Hepatocyte (in vitro differentiated cells): ENCODE measurements around the gene PCDHGA10. TPM values are rescaled to one million over a fixed set of nuclear protein-coding genes. Genes with fewer than 3 reads are reported as not detected.

ENCODE experiments used
- DNase-seq: peaks from one replicate; pipeline ENCODE4 v3.0.0-alpha.2; 2016; ENCODE audit warnings: low spot score
- H2AFZ ChIP-seq: fragments of 200-600 bp; sonication (generic); 2 replicates; pipeline ENCODE4 v1.6.0; 2016; ENCODE audit warnings: antibody characterized with exemption, mild to moderate bottlenecking
- H3K27ac ChIP-seq: fragments of 200-600 bp; sonication (generic); 2 replicates; pipeline ENCODE4 v1.5.1; 2016; ENCODE audit warnings: mild to moderate bottlenecking
- H3K27me3 ChIP-seq: fragments of 200-600 bp; sonication (generic); 2 replicates; pipeline ENCODE4 v1.6.1; 2016
- H3K36me3 ChIP-seq: fragments of 200-600 bp; sonication (generic); replicated peaks from 2 replicates; pipeline ENCODE4 v1.5.1; 2016; ENCODE audit warnings: low read depth; ENCODE audit not compliant: insufficient read depth
- H3K4me1 ChIP-seq: fragments of 200-600 bp; sonication (generic); 2 replicates; pipeline ENCODE4 v1.5.1; 2016; ENCODE audit warnings: mild to moderate bottlenecking, moderate library complexity; ENCODE audit not compliant: insufficient read depth
- H3K4me2 ChIP-seq: fragments of 200-600 bp; sonication (generic); 2 replicates; pipeline ENCODE4 v1.6.0; 2016
- H3K4me3 ChIP-seq: fragments of 200-600 bp; sonication (generic); 2 replicates; pipeline ENCODE4 v1.5.1; 2016; ENCODE audit warnings: mild to moderate bottlenecking
- H3K79me2 ChIP-seq: fragments of 200-600 bp; sonication (generic); 2 replicates; pipeline ENCODE4 v1.6.0; 2017; ENCODE audit warnings: mild to moderate bottlenecking
- H3K9me2 ChIP-seq: fragments of 200-600 bp; sonication (generic); replicated peaks from 2 replicates; pipeline ENCODE4 v1.6.0; 2017; ENCODE audit warnings: mild to moderate bottlenecking; ENCODE audit not compliant: insufficient read depth
- H3K9me3 ChIP-seq: fragments of 200-600 bp; sonication (generic); 2 replicates; pipeline ENCODE4 v1.5.1; 2016; ENCODE audit warnings: low read depth, mild to moderate bottlenecking
- H4K20me1 ChIP-seq: fragments of 200-600 bp; sonication (generic); 2 replicates; pipeline ENCODE4 v1.6.0; 2016; ENCODE audit warnings: mild to moderate bottlenecking; ENCODE audit not compliant: insufficient read depth, poor library complexity, severe bottlenecking
- CTCF ChIP-seq: fragments of 200-600 bp; sonication (generic); IDR thresholded peaks from 2 replicates; pipeline ENCODE4 v1.5.1; 2016; ENCODE audit warnings: antibody characterized with exemption, mild to moderate bottlenecking; ENCODE audit not compliant: poor library complexity
- EZH2 ChIP-seq: fragments of 200-600 bp; sonication (generic); IDR thresholded peaks from 2 replicates; pipeline ENCODE4 v1.6.1; 2016; ENCODE audit warnings: antibody characterized with exemption, mild to moderate bottlenecking, borderline replicate concordance
- EZH2phosphoT487 ChIP-seq: fragments of 200-600 bp; sonication (generic); IDR thresholded peaks from one replicate; pipeline ENCODE4 v1.6.1; 2018; ENCODE audit warnings: antibody characterized with exemption, mild to moderate bottlenecking, low read depth, moderate library complexity; ENCODE audit not compliant: unreplicated experiment, severe bottlenecking
- WGBS: methylation state at CpG from one replicate; pipeline ENCODE4 v1.1.6; 2016; ENCODE audit warnings: low lambda C conversion rate; ENCODE audit errors: missing lambda C conversion rate; 5-methylcytosine and 5-hydroxymethylcytosine counted together
- polyA plus RNA-seq: library from polyadenylated mRNA; unstranded; fragments of >200 nt; fragmentation: Nextera tagmentation; extraction: Ambion mirVana; gene quantifications from 2 replicates; pipeline ENCODE4 v1.2.1, GENCODE V29; 2016
- total RNA-seq: library from RNA; depleted of rRNA; stranded (reverse); fragments of >200 nt; gene quantifications from 2 replicates; pipeline ENCODE4 v1.2.3, GENCODE V29; 2014

The PCDHGA10 gene
- total and polyA plus RNA-seq, 2 experiments from 2014 or later: 3.0 to 6.7 TPM

- Histone ChIP-seq H3K4me2 (no peak overlapping the region), H4K20me1 (no peaks in the 10 kb centered on the region), H2AFZ (no peak overlapping the region), H3K9me3 (peaks cover 45% of the 10 kb centered on the region), H3K27me3 (no peaks in the 10 kb centered on the region), H3K9me2 (no peaks in the 10 kb centered on the region), H3K36me3 (peaks cover 5% of the 10 kb centered on the region), H3K4me1 (no peaks in the 10 kb centered on the region), H3K27ac (no peak overlapping the region), H3K79me2 (peaks cover 12% of the 10 kb centered on the region), H3K4me3 (no peak overlapping the region)
- TF ChIP-seq EZH2 (no peak), EZH2phosphoT487 (no peak), CTCF (no peak)
- 93% methylated on average over 2 of the region's 2 CpGs for WGBS
- DNase-seq: no peak
Measured at GRCh38 chr5:141434006-141434405, 21.2 kb downstream of the PCDHGA10 start.

GRCh38 chr5:141437221-141437620 lies 24.4 kb downstream of the PCDHGA10 start:
- no peak overlapping the region for H3K4me2 ChIP-seq
- 98% methylated on average over 2 of the region's 2 CpGs for WGBS
- peaks cover 14% of the 10 kb centered on the region for H3K9me3 ChIP-seq

GRCh38 chr5:141439411-141440141 lies 26.8 kb downstream of the PCDHGA10 start:
- H3K36me3 ChIP-seq: no peaks in the 10 kb centered on the region

More at GRCh38 chr5:141437221-141437620, 24.4 kb downstream of the PCDHGA10 start:
- no peak for DNase-seq
- Histone ChIP-seq H3K9me2 (no peaks in the 10 kb centered on the region), H3K27ac (no peak overlapping the region), H3K79me2 (peaks cover 6% of the 10 kb centered on the region), H2AFZ (no peak overlapping the region), H3K27me3 (no peaks in the 10 kb centered on the region), H3K4me3 (no peak overlapping the region), H4K20me1 (no peaks in the 10 kb centered on the region), H3K36me3 (no peaks in the 10 kb centered on the region), H3K4me1 (no peaks in the 10 kb centered on the region)
- TF ChIP-seq CTCF: no peak

GRCh38 chr5:141440341-141440740 lies 27.6 kb downstream of the PCDHGA10 start:
- peaks cover 7% of the 10 kb centered on the region for H3K9me3 ChIP-seq
- no peak overlapping the region for H3K4me3 ChIP-seq
- WGBS: 100% methylated on average over 9 of the region's 9 CpGs
- H4K20me1 ChIP-seq: no peaks in the 10 kb centered on the region
- DNase-seq: no peak
- H3K36me3 ChIP-seq: no peaks in the 10 kb centered on the region
- no peaks in the 10 kb centered on the region for H3K27me3 ChIP-seq
- H3K79me2 ChIP-seq: peaks cover 6% of the 10 kb centered on the region
- no peaks in the 10 kb centered on the region for H3K4me1 ChIP-seq
- H3K4me2 ChIP-seq: no peak overlapping the region
- TF ChIP-seq CTCF (no peak), EZH2 (no peak), EZH2phosphoT487 (no peak)
- no peaks in the 10 kb centered on the region for H3K9me2 ChIP-seq
- H3K27ac ChIP-seq: no peak overlapping the region
- H2AFZ ChIP-seq: no peak overlapping the region

More at GRCh38 chr5:141439411-141440141, 26.8 kb downstream of the PCDHGA10 start:
- H3K4me1 ChIP-seq: no peaks in the 10 kb centered on the region
- WGBS: 91% methylated on average over 10 of the region's 10 CpGs
- H3K79me2 ChIP-seq: peaks cover 3% of the 10 kb centered on the region
- H3K27ac ChIP-seq: no peak overlapping the region
- no peaks in the 10 kb centered on the region for H4K20me1 ChIP-seq
- no peaks in the 10 kb centered on the region for H3K27me3 ChIP-seq
- peaks cover 7% of the 10 kb centered on the region for H3K9me3 ChIP-seq
- no peak for DNase-seq
- no peak overlapping the region for H2AFZ ChIP-seq
- TF ChIP-seq EZH2 (no peak), EZH2phosphoT487 (no peak)
- H3K4me3 ChIP-seq: no peak overlapping the region
- H3K4me2 ChIP-seq: no peak overlapping the region
- H3K9me2 ChIP-seq: no peaks in the 10 kb centered on the region
